HEK293T (cell line): ENCODE results near the gene MACROD2.

Experiments used
- ARNT ChIP-seq: fragments of 450-650 bp; IDR thresholded peaks from 2 replicates; pipeline ENCODE4 v1.6.1; 2017; ENCODE audit warnings: mild to moderate bottlenecking
- HDGF ChIP-seq: fragments of 450-650 bp; IDR thresholded peaks from 2 replicates; pipeline ENCODE4 v1.6.1; 2017; ENCODE audit warnings: antibody characterized with exemption, borderline replicate concordance
- L3MBTL2 ChIP-seq: fragments of 450-650 bp; conservative IDR thresholded peaks from 2 replicates; pipeline ENCODE4 v1.6.1; 2016; ENCODE audit warnings: mild to moderate bottlenecking
- SP1 ChIP-seq: fragments of 450-650 bp; IDR thresholded peaks from 2 replicates; pipeline ENCODE4 v1.6.1; 2017
- SUZ12 ChIP-seq: fragments of 450-650 bp; IDR thresholded peaks from 2 replicates; pipeline ENCODE4 v1.6.1; 2016; ENCODE audit warnings: mild to moderate bottlenecking

GRCh38 chr20:16005915-16006493 is 2010.7 kb downstream of the MACROD2 start:
- no peak for TF ChIP-seq L3MBTL2
- no peak for TF ChIP-seq HDGF
- TF ChIP-seq ARNT, result no peak
- TF ChIP-seq SP1, result no peak
- TF ChIP-seq SUZ12, result no peak
